A673 (cell line): Measurements from ENCODE around the gene MAPKAPK2.

ENCODE experiments used
- EZH2 ChIP-seq: fragments of 200-600 bp; sonication (generic); IDR thresholded peaks from 2 replicates; pipeline ENCODE4 v1.6.1; 2017; ENCODE audit warnings: borderline replicate concordance, low read depth, mild to moderate bottlenecking, mixed read lengths, antibody characterized with exemption, low read length; ENCODE audit not compliant: poor library complexity, severe bottlenecking
- TF ChIP-seq, protein P1 (sequence below): fragments of 300-800, 200-600 bp; sonication (generic); conservative IDR thresholded peaks from 2 replicates; pipeline ENCODE4 v1.5.1; 2017; ENCODE audit warnings: low read depth, mild to moderate bottlenecking, antibody characterized with exemption, low read length, moderate library complexity, mixed read lengths

DNA sequence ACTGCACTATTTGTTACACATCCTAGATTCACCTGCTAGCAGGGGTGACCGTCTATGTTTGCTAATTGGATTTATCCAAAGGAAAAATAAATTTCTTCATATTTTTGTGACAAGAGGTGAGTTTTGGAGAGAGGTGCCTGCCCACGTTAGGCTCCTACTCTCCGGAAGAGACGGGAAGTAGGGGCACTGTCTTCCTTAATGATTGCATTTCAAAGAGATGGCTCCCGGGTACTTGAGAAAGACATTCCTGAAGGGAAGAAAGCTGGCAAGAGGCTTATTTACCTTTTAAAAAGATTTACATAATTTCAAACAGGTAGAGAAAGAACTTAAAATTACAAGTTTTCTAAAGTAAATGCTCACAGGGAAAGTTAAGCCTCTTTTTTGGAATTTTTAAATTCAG is 67.2 kb downstream of the MAPKAPK2 start:
- TF ChIP-seq, protein P1, sequence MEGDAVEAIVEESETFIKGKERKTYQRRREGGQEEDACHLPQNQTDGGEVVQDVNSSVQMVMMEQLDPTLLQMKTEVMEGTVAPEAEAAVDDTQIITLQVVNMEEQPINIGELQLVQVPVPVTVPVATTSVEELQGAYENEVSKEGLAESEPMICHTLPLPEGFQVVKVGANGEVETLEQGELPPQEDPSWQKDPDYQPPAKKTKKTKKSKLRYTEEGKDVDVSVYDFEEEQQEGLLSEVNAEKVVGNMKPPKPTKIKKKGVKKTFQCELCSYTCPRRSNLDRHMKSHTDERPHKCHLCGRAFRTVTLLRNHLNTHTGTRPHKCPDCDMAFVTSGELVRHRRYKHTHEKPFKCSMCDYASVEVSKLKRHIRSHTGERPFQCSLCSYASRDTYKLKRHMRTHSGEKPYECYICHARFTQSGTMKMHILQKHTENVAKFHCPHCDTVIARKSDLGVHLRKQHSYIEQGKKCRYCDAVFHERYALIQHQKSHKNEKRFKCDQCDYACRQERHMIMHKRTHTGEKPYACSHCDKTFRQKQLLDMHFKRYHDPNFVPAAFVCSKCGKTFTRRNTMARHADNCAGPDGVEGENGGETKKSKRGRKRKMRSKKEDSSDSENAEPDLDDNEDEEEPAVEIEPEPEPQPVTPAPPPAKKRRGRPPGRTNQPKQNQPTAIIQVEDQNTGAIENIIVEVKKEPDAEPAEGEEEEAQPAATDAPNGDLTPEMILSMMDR = no peak
- TF ChIP-seq EZH2 = no peak
